ENCODE results near the gene LOXL1. TPM values are rescaled to one million over a fixed set of nuclear protein-coding genes. Genes with fewer than 3 reads are reported as not detected.
"Not testable (repeated sequence)": the region's sequence is repeated elsewhere in the genome, so short reads cannot be mapped to it uniquely, and the experiment has no call there.

Gene LOXL1
- total and polyA plus RNA-seq, 11 donors, result 20.7 to 79.5 (median 30.4) TPM

DNA sequence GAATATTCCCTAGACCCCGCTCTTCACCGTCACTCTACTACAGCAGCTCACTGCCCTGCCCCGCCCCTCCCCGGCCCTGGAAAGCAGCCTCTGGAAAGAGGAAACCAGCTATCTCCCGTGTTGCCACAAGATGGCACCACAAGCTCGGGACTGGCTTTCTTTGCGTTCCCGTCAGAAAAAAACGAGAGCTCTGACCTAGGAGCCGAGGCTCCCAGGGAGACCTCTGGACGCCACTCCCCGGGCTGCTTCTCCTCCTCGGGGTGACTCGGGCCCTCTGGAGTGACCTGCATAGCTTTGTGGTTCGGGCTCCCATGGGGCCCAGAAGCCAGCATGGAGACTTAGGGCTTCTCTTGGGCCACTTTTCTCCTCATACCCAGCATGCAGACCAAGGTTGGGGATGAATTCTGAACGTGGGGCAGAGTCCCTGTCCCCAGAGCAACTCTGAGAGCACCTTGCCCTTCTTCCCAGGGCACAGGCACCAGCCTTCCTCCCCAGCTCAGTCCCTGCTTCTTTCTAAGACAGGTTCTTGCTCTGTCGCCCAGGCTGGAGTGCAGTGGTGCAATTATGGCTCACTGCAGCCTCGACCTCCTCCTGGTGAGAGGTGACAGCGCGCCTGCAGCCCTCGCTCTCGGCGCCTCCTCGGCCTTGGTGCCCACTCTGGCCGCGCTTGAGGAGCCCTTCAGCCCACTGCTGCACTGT is 46.9 kb downstream of the LOXL1 start:
- H3K9me3 ChIP-seq, result no peaks in the 10 kb centered on the region
- intact Hi-C loops (cut with DNase I), result loop anchor here (1.0 to 10.0 kb wide), 16 partner anchors 62 to 352 kb away; no protein-coding TSS in a partner anchor
- no peak for TF ChIP-seq POLR2A (IDR thresholded peaks at IDR 0.05)
- peak; percentile 69 to 94 (median 84) for TF ChIP-seq CTCF (IDR thresholded peaks at IDR 0.05)
- 18 to 33% (median 27%) methylated on average over 20 to 26 of the region's 26 CpGs for WGBS, 4 donors
- H3K27me3 ChIP-seq, result peaks cover 0 to 6% (median 0%) of the 10 kb centered on the region in 9 donors
- H3K27ac ChIP-seq, result peak overlapping the region in 1 of 12 donors; percentile 13
- H3K4me3 ChIP-seq, result peak overlapping the region in 9 of 12 donors; percentile 12 to 43 (median 32)
- no peaks in the 10 kb centered on the region for H3K36me3 ChIP-seq
- DNase-seq (peak; percentile 83 to 90 (median 87)), ATAC-seq (peak; percentile 85 to 95 (median 92))
- H3K4me1 ChIP-seq, result peaks cover 0 to 12% (median 8%) of the 10 kb centered on the region in 12 donors

DNA sequence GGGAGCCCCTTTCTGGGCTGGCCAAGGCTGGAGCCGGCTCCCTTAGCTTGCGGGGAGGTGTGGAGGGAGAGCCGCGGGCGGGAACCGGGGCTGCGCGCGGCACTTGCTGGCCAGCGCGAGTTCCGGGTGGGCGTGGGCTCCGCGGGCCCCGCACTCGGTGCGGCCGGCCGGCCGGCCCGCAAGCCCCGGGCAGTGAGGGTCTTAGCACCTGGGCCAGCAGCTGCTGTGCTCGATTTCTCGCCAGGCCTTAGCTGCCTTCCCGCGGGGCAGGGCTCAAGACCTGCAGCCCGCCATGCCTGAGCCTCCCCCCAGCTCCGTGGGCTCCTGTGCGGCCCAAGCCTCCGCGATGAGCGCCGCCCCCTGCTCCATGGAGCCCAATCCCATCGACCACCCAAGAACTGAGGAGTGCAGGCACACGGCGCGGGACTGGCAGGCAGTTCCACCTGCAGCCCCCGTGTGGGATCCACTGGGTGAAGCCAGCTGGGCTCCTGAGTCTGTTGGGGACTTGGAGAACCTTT is 47.5 kb downstream of the LOXL1 start:
- H3K9me3 ChIP-seq, H3K27ac ChIP-seq, H3K36me3 ChIP-seq, ATAC-seq, H3K27me3 ChIP-seq, DNase-seq: not testable (repeated sequence)
- Histone ChIP-seq H3K4me3 (peak overlapping the region in 3 of 12 donors; percentile 19 to 43 (median 23)), H3K4me1 (peaks cover 0 to 12% (median 8%) of the 10 kb centered on the region in 12 donors)
- intact Hi-C loops (cut with DNase I), result loop anchor here (1.0 to 10.0 kb wide), 16 partner anchors 61 to 351 kb away; no protein-coding TSS in a partner anchor
- 85 to 91% (median 89%) methylated on average over 23 to 39 of the region's 39 CpGs for WGBS, 4 donors

DNA sequence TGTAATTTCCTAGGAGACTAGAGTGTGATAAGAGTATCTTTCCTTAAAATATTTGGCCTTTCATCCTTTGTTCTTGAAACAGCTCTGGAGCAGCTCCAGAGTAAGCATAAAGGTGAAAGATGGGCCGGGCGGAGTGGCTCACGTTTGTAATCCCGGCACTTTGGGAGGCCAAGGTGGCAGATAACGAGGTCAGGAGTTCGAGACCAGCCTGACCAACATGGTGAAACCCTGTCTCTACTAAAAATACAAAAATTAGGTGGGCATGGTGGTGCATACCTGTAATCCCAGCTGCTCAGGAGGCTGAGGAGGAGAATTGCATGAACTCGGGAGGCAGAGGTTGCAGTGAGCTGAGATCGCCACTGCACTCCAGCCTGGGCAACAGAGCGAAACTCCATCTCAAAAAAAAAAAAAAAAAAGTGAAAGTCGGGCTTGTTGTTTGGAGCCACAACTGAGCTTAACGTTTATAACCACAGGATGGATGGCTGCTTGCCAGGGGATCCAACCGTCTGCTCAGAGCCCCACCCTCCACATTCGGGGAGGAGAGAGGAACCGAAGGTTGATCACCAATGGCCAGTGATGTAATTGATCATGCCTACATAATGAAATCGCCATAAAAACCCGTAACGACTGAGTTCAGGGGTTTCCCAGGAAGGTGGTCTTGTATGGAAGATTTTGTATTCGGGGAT is 49.3 kb downstream of the LOXL1 start:
- 62 to 66% (median 63%) methylated on average over 18 of the region's 18 CpGs for WGBS, 4 donors
- ATAC-seq, H3K4me3 ChIP-seq, DNase-seq, H3K27ac ChIP-seq, H3K36me3 ChIP-seq, H3K27me3 ChIP-seq, H3K9me3 ChIP-seq: not testable (repeated sequence)
- intact Hi-C loops (cut with DNase I), result loop anchor here in 7 of 10 donors (5.0 to 10.0 kb wide), 6 partner anchors 59 to 1373 kb away; no protein-coding TSS in a partner anchor
- peaks cover 0 to 21% (median 9%) of the 10 kb centered on the region in 12 donors for H3K4me1 ChIP-seq

DNA sequence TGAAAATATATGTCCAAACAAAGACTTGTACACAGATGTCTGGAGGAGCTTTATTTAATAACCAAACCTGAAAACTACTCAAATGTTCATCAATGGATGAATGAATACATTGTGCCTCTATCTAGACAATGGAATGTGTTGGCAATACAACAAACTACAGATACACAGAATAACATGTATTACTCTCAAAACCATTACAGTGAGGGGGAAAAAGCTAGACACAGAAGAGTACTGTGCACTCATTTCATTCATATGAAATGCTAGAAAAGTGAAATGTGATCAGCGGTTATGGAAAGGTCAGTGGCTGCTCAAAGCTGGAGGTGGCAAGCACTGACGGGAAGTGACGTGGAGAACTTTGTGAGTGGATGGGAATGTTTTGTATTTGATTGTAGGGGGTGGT is 52.6 kb downstream of the LOXL1 start:
- H3K27me3 ChIP-seq, result peaks cover 0 to 6% (median 0%) of the 10 kb centered on the region in 9 donors
- WGBS, 4 donors, result 89 to 95% (median 93%) methylated on average over 3 of the region's 3 CpGs
- no peak for ATAC-seq
- peaks cover 16 to 45% (median 32%) of the 10 kb centered on the region in 12 donors for H3K4me1 ChIP-seq
- TF ChIP-seq POLR2A (IDR thresholded peaks at IDR 0.05) (no peak), CTCF (IDR thresholded peaks at IDR 0.05) (no peak)
- intact Hi-C loops (cut with DNase I), result loop anchor here in 7 of 10 donors (5.0 to 10.0 kb wide), 6 partner anchors 56 to 1377 kb away; no protein-coding TSS in a partner anchor
- H3K36me3 ChIP-seq, result peaks cover 0 to 5% (median 0%) of the 10 kb centered on the region in 9 donors
- H3K4me3 ChIP-seq, result no peak overlapping the region
- no peak for DNase-seq
- no peaks in the 10 kb centered on the region for H3K9me3 ChIP-seq
- no peak overlapping the region for H3K27ac ChIP-seq

Data from heart left ventricle (tissue), 16 donors.